ENCODE data around the gene SCN3B. TPM values are rescaled to one million over a fixed set of nuclear protein-coding genes. Genes with fewer than 3 reads are reported as not detected.

The SCN3B gene
- total and polyA plus RNA-seq, 2 of the 13 experiments (the other 11 are each of a cell fraction or from before 2014, with no cell fraction given) = 0.07 to 0.11 TPM

- Histone ChIP-seq H3K27me3 (ENCODE audit: control insufficient read depth in 1 of 2, insufficient read depth in 2 of 2, low read length in 2 of 2) (peaks cover 3 to 18% of the 10 kb centered on the region in 2 experiments; a peak in 2 of 5 replicates), H3K79me2 (ENCODE audit: insufficient read depth, low read length) (no peaks in the 10 kb centered on the region), H3K4me2 (ENCODE audit: low read depth, low read length) (no peak overlapping the region), H3K9me3 (ENCODE audit: low read length) (no peaks in the 10 kb centered on the region), H2AFZ (ENCODE audit: low read length) (no peak overlapping the region), H3K9ac (ENCODE audit: insufficient read depth, low read depth, low read length) (no peak overlapping the region), H4K20me1 (ENCODE audit: insufficient read depth, low read length) (no peaks in the 10 kb centered on the region), H3K36me3 (replicated peaks in 1 of 2; ENCODE audit: control insufficient read depth in 1 of 2, insufficient read depth in 2 of 2, low read length in 2 of 2) (no peaks in the 10 kb centered on the region), H3K4me3 (replicated peaks in 1 of 3; ENCODE audit: insufficient read depth in 1 of 3, low read depth in 2 of 3, low read length in 3 of 3) (no peak overlapping the region), H3K27ac (ENCODE audit: extremely low read length, insufficient read depth, low read length) (no peak overlapping the region), H3K4me1 (ENCODE audit: insufficient read depth, low read length) (no peaks in the 10 kb centered on the region; the same call in 1 of the 2 replicates)
- 4% methylated on average over 2 of the region's 2 CpGs for WGBS (ENCODE audit: low lambda C conversion rate)
- CTCF ChIA-PET (ENCODE audit: low intra/inter-chr PET ratio, low total read pairs) = no interaction called here
- ATAC-seq = no peak
- POLR2A ChIA-PET = no interaction called here
- in situ Hi-C loops (cut with HindIII; ENCODE audit: extremely low pct_ligation_motif_present, low pct_unique_long_range_greater_than_20kb) = no loop called here
- intact Hi-C loops (cut with micrococcal nuclease; ENCODE audit: unreplicated experiment) = no loop called here
- no peak for FAIRE-seq
- DNase-seq (ENCODE audit: low spot score) = no peak
- TF ChIP-seq GTF2F1 (IDR thresholded peaks at IDR 0.05; ENCODE audit: low read length) (no peak), SRF (IDR thresholded peaks at IDR 0.05; ENCODE audit: low read depth, low read length) (no peak), ZNF644 (CRISPR knock-in tag; IDR thresholded peaks at IDR 0.05; ENCODE audit: low read depth) (no peak), GLI4 (CRISPR knock-in tag; IDR thresholded peaks at IDR 0.05; ENCODE audit: borderline replicate concordance) (no peak), ZUFSP (CRISPR knock-in tag; IDR thresholded peaks at IDR 0.05; ENCODE audit: borderline replicate concordance) (no peak), ZBTB42 (CRISPR knock-in tag; IDR thresholded peaks at IDR 0.05) (no peak), ZNF775 (CRISPR knock-in tag; IDR thresholded peaks at IDR 0.05; ENCODE audit: borderline replicate concordance) (no peak)
- BruUV-seq (replicated peaks) = no TSS peak
Measured at GRCh38 chr11:123650901-123651300, 3.5 kb downstream of the SCN3B start.
